CD4-positive, alpha-beta T cell treated with Interleukin-12 subunit alpha and Interleukin-12 subunit beta, for 1 hour (primary cell): ENCODE results near the gene TMEM256.
A peak's percentile ranks its signal among the peaks of the same experiment; 100 is the strongest.
"Not testable (repeated sequence)": the region's sequence is repeated elsewhere in the genome, so short reads cannot be mapped to it uniquely, and the experiment has no call there.

Experiments used
- DNase-seq: peaks from one replicate; pipeline ENCODE4 v3.0.0-alpha.2; 2020

Gene TMEM256

GRCh38 chr17:7383371-7383741 is 20.5 kb downstream of the TMEM256 start:
- no peak for DNase-seq

GRCh38 chr17:7382901-7383300 is 21.0 kb downstream of the TMEM256 start:
- DNase-seq: no peak

GRCh38 chr17:7380855-7381683 is 22.8 kb downstream of the TMEM256 start, which contains the start of gene TNK1:
TSS of gene TNK1 (plus strand) at chr17:7381089. CDS start at chr17:7382927, 1,838 bp downstream.
- DNase-seq: no peak

- DNase-seq: no peak
Measured at GRCh38 chr17:7380321-7380720, 23.6 kb downstream of the TMEM256 start.

GRCh38 chr17:7379134-7379533 is 24.8 kb downstream of the TMEM256 start:
- no peak for DNase-seq

- DNase-seq: no peak
Measured at GRCh38 chr17:7374353-7374752, 29.5 kb downstream of the TMEM256 start.

GRCh38 chr17:7370853-7371252 is 33.0 kb downstream of the TMEM256 start:
- no peak for DNase-seq

- no peak for DNase-seq
Measured at GRCh38 chr17:7369825-7370224, 34.1 kb downstream of the TMEM256 start.

- DNase-seq: not testable (repeated sequence)
Measured at GRCh38 chr17:7368599-7368994, 35.3 kb downstream of the TMEM256 start.

GRCh38 chr17:7367918-7368598 is 35.8 kb downstream of the TMEM256 start:
- no peak for DNase-seq

GRCh38 chr17:7367083-7367482 is 36.8 kb downstream of the TMEM256 start:
- DNase-seq: no peak

GRCh38 chr17:7365963-7366362 is 37.9 kb downstream of the TMEM256 start:
- not testable (repeated sequence) for DNase-seq

GRCh38 chr17:7363311-7363710 is 40.6 kb downstream of the TMEM256 start:
- DNase-seq: no peak

- DNase-seq: no peak
Measured at GRCh38 chr17:7361906-7362305, 42.0 kb downstream of the TMEM256 start.

- no peak for DNase-seq
Measured at GRCh38 chr17:7357381-7357780, 46.5 kb downstream of the TMEM256 start.

- no peak for DNase-seq
Measured at GRCh38 chr17:7356756-7357155, 47.1 kb downstream of the TMEM256 start.

- peak; percentile 89 for DNase-seq
Measured at GRCh38 chr17:7356072-7356549, 47.8 kb downstream of the TMEM256 start.

- DNase-seq: no peak
Measured at GRCh38 chr17:7355573-7355972, 48.3 kb downstream of the TMEM256 start.

- DNase-seq: no peak
Measured at GRCh38 chr17:7355053-7355452, 48.8 kb downstream of the TMEM256 start, which contains the start of gene TMEM95. TSS of gene TMEM95 (plus strand) at chr17:7355156. CDS start at chr17:7355205, 49 bp downstream.

GRCh38 chr17:7354262-7354843 is 49.5 kb downstream of the TMEM256 start:
- peak; percentile 34 for DNase-seq
